ENCODE data around the gene HPS1. TPM values are rescaled to one million over a fixed set of nuclear protein-coding genes. Genes with fewer than 3 reads are reported as not detected.

Gene HPS1
- total and polyA plus RNA-seq, 2 of the 8 experiments (the other 6 are each of a cell fraction or from before 2014, with no cell fraction given), result 38.7 to 61.7 TPM

GRCh38 chr10:98411166-98411565 is 35.6 kb downstream of the HPS1 start:
- POLR2A ChIA-PET (ENCODE audit: partially characterized antibody), result no interaction called here
- no peak for TF ChIP-seq CHD1 (IDR thresholded peaks at IDR 0.05; ENCODE audit: low read depth, low read length)
- TF ChIP-seq RAD21 (IDR thresholded peaks at IDR 0.05 in 1 of 2, conservative IDR thresholded peaks at IDR 0.05 in 1 of 2; ENCODE audit: low read depth in 2 of 2, low read length in 2 of 2), result no peak
- TF ChIP-seq CBX8 (IDR thresholded peaks at IDR 0.05; ENCODE audit: borderline replicate concordance, low read depth, low read length), result no peak
- no peak for TF ChIP-seq RBBP5 (IDR thresholded peaks at IDR 0.05; ENCODE audit: borderline replicate concordance, low read depth, low read length)
- TF ChIP-seq RFX5 (IDR thresholded peaks at IDR 0.05; ENCODE audit: borderline replicate concordance, low read depth, low read length), result no peak
- TF ChIP-seq BRCA1 (IDR thresholded peaks at IDR 0.05; ENCODE audit: low read depth, low read length), result no peak
- TF ChIP-seq GTF2F1 (IDR thresholded peaks at IDR 0.05; ENCODE audit: borderline replicate concordance, low read depth, low read length), result no peak
- TF ChIP-seq TAF1 (IDR thresholded peaks at IDR 0.05; ENCODE audit: low read depth, low read length), result no peak
- TF ChIP-seq SIRT6 (IDR thresholded peaks at IDR 0.05; ENCODE audit: low read length), result no peak
- Histone ChIP-seq H3K9ac (replicated peaks in 1 of 4; ENCODE audit: extremely low read depth in 1 of 4, low read depth in 3 of 4, low read length in 3 of 4) (no peak overlapping the region), H3K56ac (replicated peaks; ENCODE audit: insufficient read length, low read depth, low read length) (no peak overlapping the region), H3K18ac (ENCODE audit: extremely low read depth, low read length) (no peak overlapping the region), H2BK15ac (ENCODE audit: low read length) (no peak overlapping the region), H3K14ac (ENCODE audit: insufficient read length) (no peak overlapping the region), H3K79me2 (ENCODE audit: control insufficient read depth in 1 of 2, insufficient read depth in 2 of 2, low read length in 2 of 2) (no peaks in the 10 kb centered on the region), H2AFZ (ENCODE audit: low read length) (no peak overlapping the region), H4K91ac (replicated peaks; ENCODE audit: insufficient read length, low read length) (no peak overlapping the region), H3K23ac (ENCODE audit: insufficient read length) (no peak overlapping the region), H3K27me3 (replicated peaks in 1 of 4; ENCODE audit: control insufficient read depth in 3 of 4, extremely low read depth in 1 of 4, insufficient read depth in 3 of 4, low read length in 3 of 4) (no peaks in the 10 kb centered on the region), H2BK120ac (replicated peaks; ENCODE audit: low read depth, low read length) (no peak overlapping the region), H3K36me3 (ENCODE audit: control insufficient read depth in 2 of 4, insufficient read depth in 4 of 4, low read length in 3 of 4) (no peaks in the 10 kb centered on the region), H2BK20ac (ENCODE audit: low read length) (no peak overlapping the region), H2BK5ac (ENCODE audit: low read depth, low read length) (no peak overlapping the region), H3K4me2 (ENCODE audit: insufficient read depth in 1 of 2, low read depth in 2 of 2, low read length in 2 of 2) (no peak overlapping the region; a peak in 1 of 4 replicates), H4K5ac (ENCODE audit: insufficient read length, low read depth, low read length) (no peak overlapping the region), H3K4me3 (ENCODE audit: extremely low read depth in 1 of 4, insufficient read depth in 2 of 4, low read depth in 3 of 4, low read length in 4 of 4) (no peak overlapping the region), H3K27ac (ENCODE audit: low read depth, low read length) (no peak overlapping the region), H2AK5ac (ENCODE audit: low read depth, low read length) (no peak overlapping the region), H3K9me3 (ENCODE audit: insufficient read depth in 2 of 2, low read depth in 1 of 2, low read length in 1 of 2) (no peaks in the 10 kb centered on the region), H4K8ac (ENCODE audit: extremely low read depth, insufficient read depth, low read length) (no peak overlapping the region), H3K4ac (replicated peaks; ENCODE audit: insufficient read length, low read depth, low read length) (no peak overlapping the region), H4K20me1 (replicated peaks in 1 of 2; ENCODE audit: control insufficient read depth in 1 of 2, insufficient read depth in 2 of 2, low read length in 2 of 2) (no peaks in the 10 kb centered on the region), H3K4me1 (replicated peaks in 1 of 4; ENCODE audit: control insufficient read depth in 3 of 4, insufficient read depth in 4 of 4, low read length in 3 of 4) (peaks cover 0 to 10% (median 3%) of the 10 kb centered on the region in 4 experiments; a peak in 6 of 7 replicates), H3K23me2 (ENCODE audit: low read depth, low read length) (no peaks in the 10 kb centered on the region; the same call in 1 of the 2 replicates), H2BK12ac (ENCODE audit: low read depth, low read length) (no peak overlapping the region), H3K79me1 (ENCODE audit: low read depth, low read length) (no peaks in the 10 kb centered on the region)
- FAIRE-seq, result no peak
- no peak for DNase-seq (ENCODE audit: low read depth in 1 of 2, low spot score in 2 of 2)
- WGBS, 2 experiments (ENCODE audit: extremely low coverage in 1 of 2, insufficient coverage in 1 of 2, insufficient read length in 1 of 2, insufficient replicate concordance in 2 of 2, low coverage in 1 of 2, low lambda C conversion rate in 2 of 2, missing lambda C conversion rate in 1 of 2), result 95% methylated on average over 11 of the region's 11 CpGs; no CpG with 5 or more reads in 1 of the 2 experiments
- CTCF ChIA-PET (ENCODE audit: partially characterized antibody), result interaction anchor here (0.8 to 6.9 kb wide), 3 partner anchors 14 to 102 kb away, joined by 3 to 69 read pairs (median 4); no protein-coding TSS in a partner anchor

Measured in H1 (cell line).